Brain microvascular endothelial cell (primary cell): ENCODE results near the gene STK32C.

Source experiments
- DNase-seq: peaks from one replicate; pipeline ENCODE4 v3.0.0-alpha.2; 2020
- H3K27ac ChIP-seq: fragments of 250-450 bp; sonication (Bioruptor Pico); 2 replicates; pipeline ENCODE4 v1.5.1; 2020; ENCODE audit warnings: mild to moderate bottlenecking, moderate library complexity
- H3K27me3 ChIP-seq: fragments of 250-450 bp; sonication (Bioruptor Pico); replicated peaks from 2 replicates; pipeline ENCODE4 v1.5.1; 2020; ENCODE audit warnings: mild to moderate bottlenecking
- H3K36me3 ChIP-seq: fragments of 250-450 bp; sonication (Bioruptor Pico); replicated peaks from 2 replicates; pipeline ENCODE4 v1.5.1; 2020; ENCODE audit warnings: mild to moderate bottlenecking
- H3K4me3 ChIP-seq: 2 replicates; pipeline ENCODE4 v1.5.1; 2011; ENCODE audit warnings: low read depth, mild to moderate bottlenecking, control low read depth, low read length, moderate library complexity
- CTCF ChIP-seq: IDR thresholded peaks from 2 replicates; pipeline ENCODE4 v1.5.1; 2011; ENCODE audit warnings: low read depth, mild to moderate bottlenecking, moderate library complexity, low read length, control low read depth, inconsistent platforms; ENCODE audit errors: missing control alignments
- in situ Hi-C: cut with HindIII; loops from 2 replicates; pipeline ENCODE4 v1.10.0; 2017; ENCODE audit warnings: low sequenced_read_pairs, low pct_ligation_motif_present

The STK32C gene

GRCh38 chr10:132158823-132159222 is 148.9 kb downstream of the STK32C start:
- Histone ChIP-seq H3K4me3 (no peak overlapping the region), H3K27ac (no peak overlapping the region), H3K27me3 (no peaks in the 10 kb centered on the region), H3K36me3 (no peaks in the 10 kb centered on the region)
- DNase-seq, result no peak
- in situ Hi-C loops, result no loop called here
- no peak for TF ChIP-seq CTCF

- Histone ChIP-seq H3K4me3 (no peak overlapping the region), H3K36me3 (no peaks in the 10 kb centered on the region), H3K27ac (no peak overlapping the region), H3K27me3 (no peaks in the 10 kb centered on the region)
- in situ Hi-C loops, result no loop called here
- DNase-seq, result no peak
- no peak for TF ChIP-seq CTCF
These were observed 149.5 kb downstream of the STK32C start for GRCh38 chr10:132158122-132158741.
